ENCODE results near the gene SYNDIG1.
"Not testable (repeated sequence)": the region's sequence is repeated elsewhere in the genome, so short reads cannot be mapped to it uniquely, and the experiment has no call there.

Gene SYNDIG1

GRCh38 chr20:24493661-24494459, 24.4 kb downstream of the SYNDIG1 start:
- DNase-seq (ENCODE audit: low read depth) = no peak

- DNase-seq (ENCODE audit: low read depth) = no peak
Measured at GRCh38 chr20:24494460-24494920, 25.1 kb downstream of the SYNDIG1 start.

GRCh38 chr20:24495266-24495665, 25.8 kb downstream of the SYNDIG1 start:
- no peak for DNase-seq (ENCODE audit: low read depth)

DNA sequence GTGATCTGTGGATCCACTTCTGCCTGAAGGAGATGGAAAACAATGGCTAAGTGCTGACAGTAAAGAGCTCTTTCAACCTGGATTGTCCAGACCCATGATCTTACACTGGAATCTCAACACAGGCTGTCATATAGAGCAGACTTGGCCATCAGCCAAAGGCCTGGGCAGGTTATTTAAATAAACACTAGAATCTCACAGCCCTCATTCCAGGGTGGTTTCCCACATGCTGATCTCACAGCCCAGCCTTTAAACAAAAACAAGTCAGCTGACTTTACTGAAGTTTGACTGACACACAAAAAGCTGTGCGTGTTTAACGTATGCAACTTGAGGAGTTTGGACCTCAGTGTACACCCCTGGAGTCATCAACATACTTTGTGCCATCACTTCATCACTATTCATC, 28.4 kb downstream of the SYNDIG1 start:
- DNase-seq (ENCODE audit: low read depth) = no peak

GRCh38 chr20:24498641-24499040, 29.2 kb downstream of the SYNDIG1 start:
- no peak for DNase-seq (ENCODE audit: low read depth)

- no peak for DNase-seq (ENCODE audit: low read depth)
Measured at GRCh38 chr20:24499472-24499871, 30.0 kb downstream of the SYNDIG1 start.

DNA sequence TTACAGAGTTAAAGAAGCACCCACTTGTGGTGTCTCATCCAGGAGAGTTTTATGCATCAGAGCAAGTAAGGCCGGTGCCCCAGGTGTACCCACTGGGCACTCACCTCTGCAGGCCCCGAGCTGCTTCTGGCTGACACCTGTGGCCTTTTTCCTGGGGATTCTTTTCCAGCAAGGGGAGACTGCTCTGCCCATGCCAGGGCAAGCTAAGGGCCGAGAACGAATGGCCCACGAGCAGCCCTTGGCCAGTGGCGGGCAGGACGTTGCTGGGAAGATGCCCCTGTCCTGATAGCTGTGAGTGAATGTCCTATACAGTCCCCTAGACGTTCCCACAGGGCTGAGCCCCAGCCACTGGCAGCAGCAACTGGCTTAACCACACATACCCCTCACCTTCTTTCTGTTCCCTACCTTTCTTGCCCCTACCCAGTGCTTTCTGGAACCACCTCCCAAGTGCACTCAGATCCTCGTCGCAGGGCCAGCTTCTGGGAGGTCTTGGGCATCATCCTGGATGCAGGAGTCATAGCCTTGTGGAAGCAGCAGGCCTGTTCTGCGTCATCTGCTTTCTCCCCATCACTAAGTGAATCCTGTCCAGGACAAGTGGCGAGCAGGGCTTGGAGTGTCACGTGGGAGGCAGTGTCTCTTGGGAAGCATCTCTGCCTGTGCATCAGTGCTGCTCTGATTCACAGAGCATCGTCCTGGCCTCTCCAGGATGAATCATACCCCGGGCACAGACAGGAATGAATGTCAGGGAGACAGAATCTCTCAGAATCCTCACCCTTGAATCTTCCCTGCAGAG, 32.5 kb downstream of the SYNDIG1 start:
- no peak for DNase-seq (ENCODE audit: low read depth)

DNA sequence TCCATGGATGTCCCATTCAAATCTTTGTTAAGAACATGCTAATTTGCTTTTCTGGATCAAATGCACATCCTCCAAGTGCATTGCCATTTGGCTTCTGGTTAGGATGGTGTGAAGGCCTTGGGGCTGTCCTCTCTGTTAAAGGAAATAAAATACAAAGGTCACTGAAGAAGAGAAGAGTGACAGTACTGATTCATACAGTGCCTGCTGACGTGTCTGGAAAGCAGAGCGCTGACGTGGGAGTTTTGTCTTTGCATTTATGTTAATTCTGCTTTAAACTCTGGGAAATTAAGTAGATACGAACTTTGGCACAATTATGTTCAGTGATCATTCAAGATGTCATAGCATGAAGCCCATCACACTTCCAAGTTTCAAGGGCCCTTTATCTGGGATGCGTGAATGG, 33.2 kb downstream of the SYNDIG1 start:
- DNase-seq (ENCODE audit: low read depth) = no peak

DNA sequence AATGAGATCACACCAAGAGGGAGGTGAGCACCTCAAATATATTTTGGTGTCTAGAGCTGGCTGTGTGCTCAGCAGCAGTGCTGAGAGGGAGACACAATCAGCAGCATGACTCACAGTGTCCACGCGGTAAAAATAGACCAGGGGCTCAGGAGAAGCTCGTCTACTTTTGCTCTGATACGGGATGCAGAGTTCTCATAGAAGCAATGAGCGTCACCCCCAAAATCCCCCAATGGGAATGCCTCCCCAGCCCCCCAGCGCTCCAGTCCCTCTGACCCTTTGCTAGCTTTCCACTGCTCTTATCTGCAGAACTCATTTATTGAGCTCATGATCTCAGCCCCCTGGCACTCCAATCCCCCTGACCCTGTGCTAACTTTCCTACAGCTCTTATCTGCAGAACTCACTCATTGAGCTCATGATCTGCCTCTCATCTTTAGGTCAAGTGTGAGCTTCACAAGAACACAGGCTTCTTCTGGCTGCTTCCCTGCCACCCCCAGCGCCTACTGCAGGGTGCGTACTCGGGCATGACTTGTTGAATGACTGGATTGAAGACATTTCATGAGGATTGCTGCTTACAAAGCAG, 34.0 kb downstream of the SYNDIG1 start:
- DNase-seq (ENCODE audit: low read depth) = no peak

DNA sequence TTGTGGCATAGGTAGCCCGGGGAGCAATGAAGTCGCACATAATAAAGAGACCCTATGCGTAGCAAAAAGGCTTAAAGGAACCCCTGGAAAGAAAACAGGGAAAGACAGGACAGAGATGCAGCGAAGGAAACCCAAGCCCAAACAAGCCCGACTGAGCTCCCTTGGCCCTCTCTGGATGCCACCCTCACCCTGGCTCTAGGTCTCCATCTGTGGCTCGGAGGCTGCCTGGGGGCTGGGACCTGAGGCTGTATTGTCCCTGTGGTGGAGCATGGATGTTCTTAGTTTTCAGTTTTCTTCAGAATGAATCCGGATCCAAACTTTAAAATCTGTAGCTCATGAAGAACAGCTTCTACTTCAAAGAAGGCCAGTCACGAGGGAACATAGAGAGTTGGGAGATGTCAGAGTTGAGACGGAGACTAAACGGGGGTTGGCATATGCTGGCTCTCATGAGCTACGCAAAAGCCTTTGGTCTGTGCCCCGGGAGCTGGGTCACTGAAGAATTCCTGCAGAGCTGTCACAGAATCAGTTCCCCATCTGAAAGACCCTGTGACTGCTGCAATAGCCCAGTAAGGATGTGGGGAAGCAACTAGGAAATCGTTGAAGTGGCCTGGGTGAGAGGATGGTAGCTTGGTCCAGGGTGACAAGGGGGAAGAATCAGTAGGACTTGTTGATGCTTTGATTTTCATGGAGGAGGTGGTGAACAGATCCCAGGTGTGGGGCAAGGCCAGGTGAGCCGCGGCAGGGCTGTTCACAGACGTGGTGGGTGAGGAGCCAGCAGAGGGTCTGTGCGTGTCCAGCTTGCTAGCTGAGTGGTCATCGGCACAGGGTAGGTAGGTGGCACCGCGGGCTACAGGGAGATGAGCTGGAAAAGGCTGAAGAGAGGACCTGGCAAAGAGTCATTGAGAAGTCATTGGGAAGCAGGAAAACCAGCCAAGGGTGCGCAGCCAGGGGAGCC, 35.2 kb downstream of the SYNDIG1 start:
- DNase-seq (ENCODE audit: low read depth) = no peak

GRCh38 chr20:24506146-24506545, 36.7 kb downstream of the SYNDIG1 start:
- no peak for DNase-seq (ENCODE audit: low read depth)

- DNase-seq (ENCODE audit: low read depth) = no peak
Measured at GRCh38 chr20:24506696-24507095, 37.3 kb downstream of the SYNDIG1 start.

- no peak for DNase-seq (ENCODE audit: low read depth)
Measured at GRCh38 chr20:24507182-24507853, 37.9 kb downstream of the SYNDIG1 start.

GRCh38 chr20:24512441-24512840, 43.0 kb downstream of the SYNDIG1 start:
- not testable (repeated sequence) for DNase-seq (ENCODE audit: low read depth)

DNA sequence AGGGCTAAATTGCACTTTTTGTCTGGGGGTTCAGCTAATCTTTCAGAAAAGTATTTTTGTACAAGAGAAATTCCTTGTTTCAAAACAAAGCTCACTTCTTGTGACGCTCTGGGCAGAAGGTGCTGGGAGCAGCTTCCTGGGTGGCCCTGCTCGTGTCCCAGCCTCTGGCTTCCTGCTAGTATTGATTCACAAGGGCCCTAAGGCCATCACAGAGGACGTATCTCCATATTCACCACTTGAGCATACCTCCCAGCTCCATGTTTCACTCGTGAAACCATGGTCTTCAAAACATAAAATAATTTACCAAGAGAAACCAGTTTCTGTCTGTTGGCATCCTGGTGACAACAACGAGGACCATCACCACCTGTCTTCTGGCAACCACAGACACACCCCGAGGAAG, 49.1 kb downstream of the SYNDIG1 start:
- DNase-seq (ENCODE audit: low read depth) = no peak

DNA sequence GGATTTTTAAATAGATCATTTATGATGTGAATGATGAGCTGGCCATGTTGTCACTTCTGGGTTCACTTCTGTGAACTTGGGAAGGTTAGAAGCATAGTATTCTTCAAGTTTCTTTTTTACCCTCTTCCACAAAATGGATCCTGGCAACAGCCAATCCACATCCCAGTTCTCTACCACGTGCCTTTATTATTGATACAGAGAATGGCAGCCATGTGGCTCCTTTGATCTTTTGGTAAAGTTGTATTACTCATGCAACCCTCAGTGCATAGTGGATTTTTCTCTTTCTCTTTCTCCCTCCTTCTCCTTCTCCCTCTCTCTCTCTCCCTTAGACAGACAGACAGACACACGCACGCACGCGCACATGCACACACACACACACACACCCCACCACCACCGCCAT, 50.0 kb downstream of the SYNDIG1 start:
- DNase-seq (ENCODE audit: low read depth) = no peak

GRCh38 chr20:24521032-24521431, 51.6 kb downstream of the SYNDIG1 start:
- no peak for DNase-seq (ENCODE audit: low read depth)

DNA sequence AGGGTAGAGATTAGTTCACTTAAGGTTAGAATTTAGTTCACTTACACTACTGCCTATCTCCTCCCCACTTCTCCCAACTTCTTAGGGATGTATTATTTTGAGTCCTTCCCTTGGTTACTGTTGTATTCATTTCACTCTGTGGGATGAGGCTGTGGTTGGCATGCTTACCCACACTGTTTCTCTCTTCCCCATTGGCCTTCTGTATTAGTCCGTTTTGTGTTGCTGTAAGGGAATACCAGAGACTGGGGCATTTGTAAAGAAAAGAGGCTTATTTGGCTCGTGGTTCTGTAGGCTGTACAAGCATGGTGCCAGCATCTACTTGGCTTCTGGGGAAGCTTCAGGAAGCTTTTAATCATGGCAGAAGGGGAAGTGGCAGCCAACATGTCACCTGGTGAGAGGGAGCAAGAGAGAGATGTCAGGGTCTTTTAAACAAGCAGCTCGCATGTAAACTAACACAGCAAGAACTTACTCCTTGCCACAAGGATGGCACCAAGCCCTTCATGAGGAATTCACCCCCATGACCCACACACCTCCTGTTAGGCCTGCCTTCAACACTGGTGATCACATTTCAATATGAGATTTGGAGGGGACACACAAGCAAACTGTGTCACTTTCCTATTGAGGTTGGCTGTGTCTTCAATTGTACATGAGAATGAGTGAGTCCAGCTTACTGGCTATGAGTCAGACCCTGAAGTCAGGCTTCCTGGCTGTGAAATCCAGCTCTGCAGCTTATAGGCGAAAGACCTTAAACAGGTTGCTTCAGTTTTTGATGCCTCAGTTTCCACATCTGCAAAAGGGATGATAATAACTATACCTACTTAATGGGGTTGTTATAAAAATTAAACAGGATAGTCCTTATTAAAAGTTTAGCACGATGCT, 53.3 kb downstream of the SYNDIG1 start:
- DNase-seq (ENCODE audit: low read depth) = no peak

- no peak for DNase-seq (ENCODE audit: low read depth)
Measured at GRCh38 chr20:24523661-24524060, 54.2 kb downstream of the SYNDIG1 start.

Measured in activated T-helper 1 cell treated with Interleukin-2 at 50 U/mL for 16 hours (primary cell).